K562 (cell line): ENCODE measurements around the gene CPNE2. TPM values are rescaled to one million over a fixed set of nuclear protein-coding genes. Genes with fewer than 3 reads are reported as not detected.

ENCODE experiments used
- ATAC-seq: fragments of 200-7000 bp; cut with Tn5 transposase; 3 replicates; pipeline ENCODE4 v1.9.1; 2020; ENCODE audit warnings: moderate library complexity
- BruUV-seq: library from RNA; stranded (reverse); fragments of 400-500 nt; replicated peaks from 2 replicates; lab custom pipeline; 2021; lab: Mats Ljungman, UMichigan
- CTCF ChIA-PET: fragments of 300-600 bp; formaldehyde crosslinking; extraction: SDS; loops from one replicate; lab custom pipeline; 2021; ENCODE audit warnings: low intra/inter-chr PET ratio; lab: Yijun Ruan, JAX
- POLR2A ChIA-PET: fragments of 300-600, 350-650 bp; sonication (Branson Sonifier 250); formaldehyde crosslinking; extraction: SDS; loops from one replicate; lab custom pipeline; 2021; ENCODE audit warnings: antibody characterized with exemption, inconsistent platforms; lab: Yijun Ruan, JAX
- DNase-seq, 4 experiments: peaks; one replicate each; pipeline versions ENCODE4 v3.0.0 to v3.0.0-alpha.2; 2011 to 2018; ENCODE audit warnings: low spot score in 3 of 4, mixed read lengths in 3 of 4; ENCODE audit errors: extremely low read depth in 1 of 4
- FAIRE-seq: peaks from 2 replicates; lab custom pipeline; 2011; peaks lifted over from hg19 to GRCh38; lab: Jason Lieb, UNC
- H2AFZ ChIP-seq: 2 replicates; pipeline ENCODE4 v1.6.0; 2011; ENCODE audit warnings: low read depth, low read length, control low read depth, inconsistent platforms
- H3K27ac ChIP-seq: fragments of 200-600 bp; 3 replicates; pipeline ENCODE4 v1.8.0; 2011; ENCODE audit warnings: low read depth, mild to moderate bottlenecking, control low read depth, inconsistent platforms, low read length, moderate library complexity, mixed read lengths; ENCODE audit errors: extremely low read depth
- H3K27me3 ChIP-seq, 2 experiments: fragments of 300-600 bp in 1 of 2; 2 replicates in 1 of 2; 3 replicates in 1 of 2; pipeline versions ENCODE4 v1.6.0 to v1.8.0; 2011; ENCODE audit warnings: inconsistent platforms in 2 of 2, low read length in 2 of 2, mild to moderate bottlenecking in 1 of 2, mixed read lengths in 1 of 2, moderate library complexity in 1 of 2; ENCODE audit not compliant: control insufficient read depth in 2 of 2, insufficient read depth in 2 of 2
- H3K36me3 ChIP-seq: fragments of 300-600 bp; 3 replicates; pipeline ENCODE4 v1.8.0; 2011; ENCODE audit warnings: mild to moderate bottlenecking, low read length, inconsistent platforms; ENCODE audit not compliant: control insufficient read depth, insufficient read depth
- H3K4me1 ChIP-seq, 2 experiments: fragments of 200-600 bp in 1 of 2; replicated peaks in 1 of 2; 2 replicates in 1 of 2; 3 replicates in 1 of 2; pipeline versions ENCODE4 v1.5.1 to v1.8.0; 2011; ENCODE audit warnings: inconsistent platforms in 2 of 2, low read length in 2 of 2, mild to moderate bottlenecking in 1 of 2, mixed read lengths in 1 of 2, moderate library complexity in 1 of 2; ENCODE audit not compliant: control insufficient read depth in 2 of 2, insufficient read depth in 2 of 2
- H3K4me2 ChIP-seq: 2 replicates; pipeline ENCODE4 v1.6.1; 2011; ENCODE audit warnings: low read length, control low read depth, inconsistent platforms, mixed read lengths; ENCODE audit not compliant: insufficient read depth
- H3K4me3 ChIP-seq: fragments of 200-600 bp; sonication (generic), shearing (Covaris generic); 2 replicates; pipeline ENCODE4 v1.5.1; 2016; ENCODE audit warnings: control low read depth, inconsistent platforms
- H3K79me2 ChIP-seq: fragments of 200-600 bp; 3 replicates; pipeline ENCODE4 v1.8.0; 2011; ENCODE audit warnings: low read length, inconsistent platforms; ENCODE audit not compliant: control insufficient read depth, insufficient read depth
- H3K9ac ChIP-seq, 2 experiments: 2 replicates each; pipeline versions ENCODE4 v1.6.0 to v1.6.1; 2011; ENCODE audit warnings: low read depth in 2 of 2, low read length in 2 of 2, control low read depth in 1 of 2, inconsistent platforms in 1 of 2, mild to moderate bottlenecking in 1 of 2, mixed read lengths in 1 of 2; ENCODE audit not compliant: insufficient read depth in 1 of 2
- H3K9me1 ChIP-seq: one replicate; pipeline ENCODE4 v1.6.0; 2011; ENCODE audit warnings: inconsistent platforms, mild to moderate bottlenecking, low read length, moderate library complexity; ENCODE audit not compliant: control insufficient read depth, insufficient read depth
- H3K9me3 ChIP-seq: replicated peaks from 2 replicates; pipeline ENCODE4 v1.5.1; 2011; ENCODE audit warnings: low read depth, low read length, inconsistent platforms; ENCODE audit not compliant: control insufficient read depth, insufficient read depth
- H4K20me1 ChIP-seq: replicated peaks from 2 replicates; pipeline ENCODE4 v1.6.1; 2011; ENCODE audit warnings: low read length, inconsistent platforms, mixed read lengths; ENCODE audit not compliant: control insufficient read depth, insufficient read depth
- RAD21 ChIP-seq, 2 experiments: fragments of 250-450 bp in 1 of 2; fragments of 450-650 bp in 1 of 2; sonication (Bioruptor Pico) in 1 of 2; formaldehyde crosslinking in 1 of 2; IDR thresholded peaks in 1 of 2; conservative IDR thresholded peaks in 1 of 2; 2 replicates each; pipeline versions ENCODE4 v1.4.0 to v1.8.0; 2020 to 2022; ENCODE audit warnings: mild to moderate bottlenecking in 2 of 2, moderate library complexity in 1 of 2
- WGBS: fragments of 100-300 bp; shearing (Covaris generic); methylation state at CpG from one replicate; pipeline ENCODE4 v1.1.6; 2016; ENCODE audit warnings: low coverage, mixed read lengths; ENCODE audit not compliant: insufficient coverage; ENCODE audit errors: missing lambda C conversion rate; 5-methylcytosine and 5-hydroxymethylcytosine counted together
- in situ Hi-C: fragments of 300-500 bp; cut with MboI; formaldehyde crosslinking; loops from 4 replicates; pipeline ENCODE4 v1.15.0; 2018; ENCODE audit warnings: inconsistent platforms, mixed read lengths
- intact Hi-C: fragments of 100-400 bp; cut with micrococcal nuclease; formaldehyde crosslinking; loops from 2 replicates; pipeline ENCODE4 v1.14.2; 2022
- polyA plus RNA-seq, 8 experiments: library from polyadenylated mRNA; depleted of rRNA in 4 of 8; stranded (reverse) in 5 of 8; unstranded in 3 of 8; fragments of >200 nt; fragmentation: Nextera tagmentation in 2 of 8; fragmentation: Illumina TruSeq in 1 of 8; extraction: Ambion mirVana in 2 of 8; extraction: Trizol in 1 of 8; gene quantifications; 2 replicates each; pipeline versions ENCODE4 v1.2.1 to v1.2.3, GENCODE V29; 2011 to 2014; ENCODE audit warnings: inconsistent platforms in 1 of 8, missing spikeins in 1 of 8
- total RNA-seq, 7 experiments: library from RNA; depleted of rRNA in 6 of 7; stranded (reverse); fragments of >200 nt in 6 of 7; fragmentation: Illumina TruSeq in 2 of 7; extraction: Trizol in 2 of 7; gene quantifications; 2 replicates each; pipeline versions ENCODE4 v1.2.1 to v1.2.3, GENCODE V29; 2011 to 2021; ENCODE audit warnings: low replicate concordance in 1 of 7
- TF ChIP-seq, protein P1 (sequence below): IDR thresholded peaks from 2 replicates; pipeline ENCODE4 v1.6.1; 2011; ENCODE audit warnings: borderline replicate concordance, low read depth, mild to moderate bottlenecking, moderate library complexity, low read length; ENCODE audit not compliant: insufficient read depth, poor library complexity, severe bottlenecking
- TF ChIP-seq, protein P2 (sequence below), 3 experiments: IDR thresholded peaks in 2 of 3; conservative IDR thresholded peaks in 1 of 3; 2 replicates each; pipeline ENCODE4 v1.5.1; 2011 to 2012; ENCODE audit warnings: low read length in 3 of 3, mild to moderate bottlenecking in 3 of 3, control low read depth in 2 of 3, improper control_type of control experiment in 1 of 3, inconsistent platforms in 1 of 3, low read depth in 1 of 3, mixed read lengths in 1 of 3, moderate library complexity in 1 of 3; ENCODE audit not compliant: insufficient read depth in 2 of 3
- TF ChIP-seq, protein P3 (sequence below): conservative IDR thresholded peaks from 2 replicates; pipeline ENCODE4 v1.6.1; 2011; ENCODE audit warnings: low read depth, mild to moderate bottlenecking, low read length; ENCODE audit not compliant: control insufficient read depth

The CPNE2 gene
- total and polyA plus RNA-seq, 9 of the 15 experiments (the other 6 are each of a cell fraction or from before 2014, with no cell fraction given): 3.0 to 13.9 (median 8.6) TPM

DNA sequence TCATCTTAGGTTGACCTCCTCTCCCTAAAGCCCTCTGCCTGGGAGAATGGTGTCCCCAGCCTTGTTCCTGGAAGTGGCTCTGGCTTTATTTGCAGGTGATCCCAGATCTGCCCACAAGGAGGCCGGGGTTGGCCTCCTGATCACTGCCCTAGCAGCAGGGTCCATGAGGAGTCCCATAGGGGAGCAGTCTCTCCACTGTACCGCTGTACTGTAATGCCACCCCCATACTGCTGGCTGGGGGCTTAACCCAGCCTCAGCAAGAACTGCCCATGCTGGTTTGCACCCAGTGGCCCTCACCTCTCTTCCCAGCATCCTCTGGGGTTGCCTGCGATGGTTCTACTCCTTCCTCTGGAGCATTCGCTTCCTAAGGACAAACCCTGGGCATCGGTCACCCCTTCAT is 54.4 kb downstream of the CPNE2 start:
- H3K9me1 ChIP-seq: no peaks in the 10 kb centered on the region
- no peaks in the 10 kb centered on the region for H4K20me1 ChIP-seq
- H3K9ac ChIP-seq: 0 out of 4 replicates have a peak overlapping the region, but pooled peaks of 1 of the 2 experiments have one; percentile 33
- FAIRE-seq: peak; percentile 71
- TF ChIP-seq, protein P1, sequence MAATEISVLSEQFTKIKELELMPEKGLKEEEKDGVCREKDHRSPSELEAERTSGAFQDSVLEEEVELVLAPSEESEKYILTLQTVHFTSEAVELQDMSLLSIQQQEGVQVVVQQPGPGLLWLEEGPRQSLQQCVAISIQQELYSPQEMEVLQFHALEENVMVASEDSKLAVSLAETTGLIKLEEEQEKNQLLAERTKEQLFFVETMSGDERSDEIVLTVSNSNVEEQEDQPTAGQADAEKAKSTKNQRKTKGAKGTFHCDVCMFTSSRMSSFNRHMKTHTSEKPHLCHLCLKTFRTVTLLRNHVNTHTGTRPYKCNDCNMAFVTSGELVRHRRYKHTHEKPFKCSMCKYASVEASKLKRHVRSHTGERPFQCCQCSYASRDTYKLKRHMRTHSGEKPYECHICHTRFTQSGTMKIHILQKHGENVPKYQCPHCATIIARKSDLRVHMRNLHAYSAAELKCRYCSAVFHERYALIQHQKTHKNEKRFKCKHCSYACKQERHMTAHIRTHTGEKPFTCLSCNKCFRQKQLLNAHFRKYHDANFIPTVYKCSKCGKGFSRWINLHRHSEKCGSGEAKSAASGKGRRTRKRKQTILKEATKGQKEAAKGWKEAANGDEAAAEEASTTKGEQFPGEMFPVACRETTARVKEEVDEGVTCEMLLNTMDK: peak; percentile 19
- TF ChIP-seq RAD21 (CRISPR knock-in tag; conservative IDR thresholded peaks at IDR 0.05 in 1 of 2, IDR thresholded peaks at IDR 0.05 in 1 of 2): peak in 1 of 2 experiments; percentile 11; a peak in 1 of 4 replicates
- TF ChIP-seq, protein P2, sequence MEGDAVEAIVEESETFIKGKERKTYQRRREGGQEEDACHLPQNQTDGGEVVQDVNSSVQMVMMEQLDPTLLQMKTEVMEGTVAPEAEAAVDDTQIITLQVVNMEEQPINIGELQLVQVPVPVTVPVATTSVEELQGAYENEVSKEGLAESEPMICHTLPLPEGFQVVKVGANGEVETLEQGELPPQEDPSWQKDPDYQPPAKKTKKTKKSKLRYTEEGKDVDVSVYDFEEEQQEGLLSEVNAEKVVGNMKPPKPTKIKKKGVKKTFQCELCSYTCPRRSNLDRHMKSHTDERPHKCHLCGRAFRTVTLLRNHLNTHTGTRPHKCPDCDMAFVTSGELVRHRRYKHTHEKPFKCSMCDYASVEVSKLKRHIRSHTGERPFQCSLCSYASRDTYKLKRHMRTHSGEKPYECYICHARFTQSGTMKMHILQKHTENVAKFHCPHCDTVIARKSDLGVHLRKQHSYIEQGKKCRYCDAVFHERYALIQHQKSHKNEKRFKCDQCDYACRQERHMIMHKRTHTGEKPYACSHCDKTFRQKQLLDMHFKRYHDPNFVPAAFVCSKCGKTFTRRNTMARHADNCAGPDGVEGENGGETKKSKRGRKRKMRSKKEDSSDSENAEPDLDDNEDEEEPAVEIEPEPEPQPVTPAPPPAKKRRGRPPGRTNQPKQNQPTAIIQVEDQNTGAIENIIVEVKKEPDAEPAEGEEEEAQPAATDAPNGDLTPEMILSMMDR (IDR thresholded peaks at IDR 0.05 in 2 of 3, conservative IDR thresholded peaks at IDR 0.05 in 1 of 3; ENCODE audit: insufficient read depth in 2 of 3, low read depth in 1 of 3, low read length in 3 of 3): peak; percentile 36 to 60 (median 51)
- TF ChIP-seq, protein P3, sequence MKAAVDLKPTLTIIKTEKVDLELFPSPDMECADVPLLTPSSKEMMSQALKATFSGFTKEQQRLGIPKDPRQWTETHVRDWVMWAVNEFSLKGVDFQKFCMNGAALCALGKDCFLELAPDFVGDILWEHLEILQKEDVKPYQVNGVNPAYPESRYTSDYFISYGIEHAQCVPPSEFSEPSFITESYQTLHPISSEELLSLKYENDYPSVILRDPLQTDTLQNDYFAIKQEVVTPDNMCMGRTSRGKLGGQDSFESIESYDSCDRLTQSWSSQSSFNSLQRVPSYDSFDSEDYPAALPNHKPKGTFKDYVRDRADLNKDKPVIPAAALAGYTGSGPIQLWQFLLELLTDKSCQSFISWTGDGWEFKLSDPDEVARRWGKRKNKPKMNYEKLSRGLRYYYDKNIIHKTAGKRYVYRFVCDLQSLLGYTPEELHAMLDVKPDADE: no peak
- H3K36me3 ChIP-seq: 0 out of 3 replicates have a peak, but pooled peaks cover under 1% of the 10 kb centered on the region
- no TSS peak for BruUV-seq
- H3K4me1 ChIP-seq: peaks cover 20 to 30% of the 10 kb centered on the region in 2 experiments
- no peak overlapping the region for H3K4me2 ChIP-seq
- DNase-seq: peak; percentile 49 to 54 (median 51)
- no peaks in the 10 kb centered on the region for H3K79me2 ChIP-seq
- ChIA-PET POLR2A (no interaction called here), CTCF (no interaction called here)
- intact Hi-C loops (no loop called here), in situ Hi-C loops (no loop called here)
- WGBS: 84% methylated on average over 5 of the region's 5 CpGs
- H3K27ac ChIP-seq: no peak overlapping the region
- peak overlapping the region; percentile 78 for H2AFZ ChIP-seq
- H3K9me3 ChIP-seq: no peaks in the 10 kb centered on the region
- H3K27me3 ChIP-seq: no peaks in the 10 kb centered on the region
- H3K4me3 ChIP-seq: no peak overlapping the region
- peak; percentile 79 for ATAC-seq
